HEK293 (cell line): ENCODE measurements around the gene REC114.

Experiments used
- KLF16 ChIP-seq: fragments of 450-650 bp; formaldehyde crosslinking; IDR thresholded peaks from 2 replicates; pipeline ENCODE4 v1.5.1; 2017; ENCODE audit warnings: missing biosample characterization, missing genetic modification characterization
- SP2 ChIP-seq: fragments of 450-650 bp; formaldehyde crosslinking; IDR thresholded peaks from 2 replicates; pipeline ENCODE4 v1.5.1; 2016; ENCODE audit warnings: missing biosample characterization, missing genetic modification characterization
- ZNF623 ChIP-seq: fragments of 450-650 bp; formaldehyde crosslinking; IDR thresholded peaks from 2 replicates; pipeline ENCODE4 v1.5.1; 2016; ENCODE audit warnings: missing biosample characterization, missing genetic modification characterization
- ZNF777 ChIP-seq: fragments of 450-650 bp; formaldehyde crosslinking; IDR thresholded peaks from 2 replicates; pipeline ENCODE4 v1.5.1; 2017; ENCODE audit warnings: missing biosample characterization, missing genetic modification characterization, borderline replicate concordance
- ZSCAN30 ChIP-seq: fragments of 450-650 bp; IDR thresholded peaks from 2 replicates; pipeline ENCODE4 v1.5.1; 2018; ENCODE audit warnings: missing biosample characterization, mild to moderate bottlenecking, missing genetic modification characterization, moderate library complexity
- TF ChIP-seq, protein P1 (sequence below): fragments of 450-650 bp; formaldehyde crosslinking; IDR thresholded peaks from 2 replicates; pipeline ENCODE4 v1.5.1; 2016; ENCODE audit warnings: missing biosample characterization, missing genetic modification characterization, borderline replicate concordance
- TF ChIP-seq, protein P2 (sequence below): fragments of 450-650 bp; formaldehyde crosslinking; IDR thresholded peaks from 2 replicates; pipeline ENCODE4 v1.5.1; 2016; ENCODE audit warnings: missing biosample characterization, missing genetic modification characterization

DNA sequence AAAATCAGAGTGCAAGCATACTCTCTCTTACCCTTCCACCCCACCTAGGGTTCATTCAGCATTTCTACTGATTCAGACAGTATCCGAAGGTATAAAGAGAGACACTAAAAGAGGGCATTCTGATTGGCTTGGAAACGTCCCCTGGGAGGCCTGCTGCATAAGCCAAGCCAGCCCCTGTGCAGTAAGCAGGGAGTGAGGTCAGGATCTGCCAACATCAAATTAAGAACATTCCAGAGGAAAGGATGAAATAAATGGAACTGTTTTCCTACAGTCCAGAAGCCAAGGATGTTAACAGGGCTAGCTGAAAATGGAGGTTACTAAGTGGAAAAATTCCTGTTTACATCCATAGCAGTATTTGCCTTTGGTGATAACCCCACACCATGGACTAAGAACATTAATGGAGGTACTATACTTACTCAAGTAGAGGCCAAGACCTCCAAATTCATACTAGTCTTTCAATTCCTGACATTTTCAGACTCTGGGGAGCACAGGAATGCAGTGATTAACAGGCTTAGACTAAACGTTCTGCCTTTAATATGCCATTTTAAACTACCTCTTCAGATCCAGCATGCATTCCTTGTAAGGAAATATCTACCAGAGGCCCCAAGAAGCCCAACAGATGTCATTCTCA, 155.7 kb downstream of the REC114 start:
- TF ChIP-seq ZNF777 (tag by site-specific recombination) (no peak), SP2 (tag by site-specific recombination) (no peak), ZSCAN30 (tag by site-specific recombination) (no peak), ZNF623 (tag by site-specific recombination) (no peak), KLF16 (tag by site-specific recombination) (no peak)
- TF ChIP-seq, protein P1, sequence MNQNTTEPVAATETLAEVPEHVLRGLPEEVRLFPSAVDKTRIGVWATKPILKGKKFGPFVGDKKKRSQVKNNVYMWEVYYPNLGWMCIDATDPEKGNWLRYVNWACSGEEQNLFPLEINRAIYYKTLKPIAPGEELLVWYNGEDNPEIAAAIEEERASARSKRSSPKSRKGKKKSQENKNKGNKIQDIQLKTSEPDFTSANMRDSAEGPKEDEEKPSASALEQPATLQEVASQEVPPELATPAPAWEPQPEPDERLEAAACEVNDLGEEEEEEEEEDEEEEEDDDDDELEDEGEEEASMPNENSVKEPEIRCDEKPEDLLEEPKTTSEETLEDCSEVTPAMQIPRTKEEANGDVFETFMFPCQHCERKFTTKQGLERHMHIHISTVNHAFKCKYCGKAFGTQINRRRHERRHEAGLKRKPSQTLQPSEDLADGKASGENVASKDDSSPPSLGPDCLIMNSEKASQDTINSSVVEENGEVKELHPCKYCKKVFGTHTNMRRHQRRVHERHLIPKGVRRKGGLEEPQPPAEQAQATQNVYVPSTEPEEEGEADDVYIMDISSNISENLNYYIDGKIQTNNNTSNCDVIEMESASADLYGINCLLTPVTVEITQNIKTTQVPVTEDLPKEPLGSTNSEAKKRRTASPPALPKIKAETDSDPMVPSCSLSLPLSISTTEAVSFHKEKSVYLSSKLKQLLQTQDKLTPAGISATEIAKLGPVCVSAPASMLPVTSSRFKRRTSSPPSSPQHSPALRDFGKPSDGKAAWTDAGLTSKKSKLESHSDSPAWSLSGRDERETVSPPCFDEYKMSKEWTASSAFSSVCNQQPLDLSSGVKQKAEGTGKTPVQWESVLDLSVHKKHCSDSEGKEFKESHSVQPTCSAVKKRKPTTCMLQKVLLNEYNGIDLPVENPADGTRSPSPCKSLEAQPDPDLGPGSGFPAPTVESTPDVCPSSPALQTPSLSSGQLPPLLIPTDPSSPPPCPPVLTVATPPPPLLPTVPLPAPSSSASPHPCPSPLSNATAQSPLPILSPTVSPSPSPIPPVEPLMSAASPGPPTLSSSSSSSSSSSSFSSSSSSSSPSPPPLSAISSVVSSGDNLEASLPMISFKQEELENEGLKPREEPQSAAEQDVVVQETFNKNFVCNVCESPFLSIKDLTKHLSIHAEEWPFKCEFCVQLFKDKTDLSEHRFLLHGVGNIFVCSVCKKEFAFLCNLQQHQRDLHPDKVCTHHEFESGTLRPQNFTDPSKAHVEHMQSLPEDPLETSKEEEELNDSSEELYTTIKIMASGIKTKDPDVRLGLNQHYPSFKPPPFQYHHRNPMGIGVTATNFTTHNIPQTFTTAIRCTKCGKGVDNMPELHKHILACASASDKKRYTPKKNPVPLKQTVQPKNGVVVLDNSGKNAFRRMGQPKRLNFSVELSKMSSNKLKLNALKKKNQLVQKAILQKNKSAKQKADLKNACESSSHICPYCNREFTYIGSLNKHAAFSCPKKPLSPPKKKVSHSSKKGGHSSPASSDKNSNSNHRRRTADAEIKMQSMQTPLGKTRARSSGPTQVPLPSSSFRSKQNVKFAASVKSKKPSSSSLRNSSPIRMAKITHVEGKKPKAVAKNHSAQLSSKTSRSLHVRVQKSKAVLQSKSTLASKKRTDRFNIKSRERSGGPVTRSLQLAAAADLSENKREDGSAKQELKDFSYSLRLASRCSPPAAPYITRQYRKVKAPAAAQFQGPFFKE (tag by site-specific recombination) = no peak
- TF ChIP-seq, protein P2, sequence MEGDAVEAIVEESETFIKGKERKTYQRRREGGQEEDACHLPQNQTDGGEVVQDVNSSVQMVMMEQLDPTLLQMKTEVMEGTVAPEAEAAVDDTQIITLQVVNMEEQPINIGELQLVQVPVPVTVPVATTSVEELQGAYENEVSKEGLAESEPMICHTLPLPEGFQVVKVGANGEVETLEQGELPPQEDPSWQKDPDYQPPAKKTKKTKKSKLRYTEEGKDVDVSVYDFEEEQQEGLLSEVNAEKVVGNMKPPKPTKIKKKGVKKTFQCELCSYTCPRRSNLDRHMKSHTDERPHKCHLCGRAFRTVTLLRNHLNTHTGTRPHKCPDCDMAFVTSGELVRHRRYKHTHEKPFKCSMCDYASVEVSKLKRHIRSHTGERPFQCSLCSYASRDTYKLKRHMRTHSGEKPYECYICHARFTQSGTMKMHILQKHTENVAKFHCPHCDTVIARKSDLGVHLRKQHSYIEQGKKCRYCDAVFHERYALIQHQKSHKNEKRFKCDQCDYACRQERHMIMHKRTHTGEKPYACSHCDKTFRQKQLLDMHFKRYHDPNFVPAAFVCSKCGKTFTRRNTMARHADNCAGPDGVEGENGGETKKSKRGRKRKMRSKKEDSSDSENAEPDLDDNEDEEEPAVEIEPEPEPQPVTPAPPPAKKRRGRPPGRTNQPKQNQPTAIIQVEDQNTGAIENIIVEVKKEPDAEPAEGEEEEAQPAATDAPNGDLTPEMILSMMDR (tag by site-specific recombination) = no peak
